ENCODE measurements around the gene ATP13A3.

DNA sequence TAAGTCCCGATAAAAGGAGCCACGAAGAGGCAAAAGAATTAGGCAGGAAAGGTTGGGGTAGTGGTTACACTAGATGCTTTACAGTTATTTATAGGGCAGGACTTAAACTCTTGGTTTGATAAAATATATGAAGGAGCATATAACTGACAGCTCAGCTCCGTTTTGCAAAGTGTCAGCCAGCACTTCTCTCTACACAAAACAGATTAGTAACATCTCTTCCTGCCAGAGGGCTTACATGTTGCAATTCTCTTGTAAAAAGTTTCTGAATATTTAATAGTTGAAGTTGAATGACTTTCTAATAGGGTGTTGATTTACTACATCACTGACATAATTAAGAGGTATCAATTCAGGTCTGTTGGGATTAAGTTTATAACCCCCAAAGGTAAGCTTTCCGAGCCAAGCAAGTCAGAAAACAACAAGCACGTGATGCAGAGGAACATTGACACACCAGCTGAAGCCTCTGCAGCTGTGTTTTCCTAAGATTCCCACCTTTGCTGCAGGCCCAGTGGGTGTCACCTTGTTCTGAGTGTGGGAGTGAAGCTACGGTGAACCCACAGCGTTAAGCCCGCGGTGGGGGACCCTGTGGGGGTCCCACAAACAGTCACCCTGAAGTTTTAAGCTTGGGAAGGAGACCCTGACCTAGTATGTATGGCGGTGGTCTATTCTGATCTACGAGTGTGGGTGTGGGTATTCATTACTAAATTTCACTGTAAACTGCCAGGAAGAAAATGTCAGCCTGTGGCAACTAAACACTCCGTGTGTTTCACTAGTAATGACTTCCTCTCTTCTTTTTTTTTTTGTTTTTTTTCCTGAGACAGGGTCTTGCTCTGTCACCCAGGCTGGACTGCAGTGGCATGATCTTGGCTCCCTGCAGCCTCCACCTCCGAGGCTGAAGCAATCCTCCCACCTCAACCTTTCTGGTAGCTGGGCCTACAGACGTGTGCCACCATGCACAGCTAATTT is 22.0 kb upstream of the ATP13A3 start:
- TF ChIP-seq, protein P1, sequence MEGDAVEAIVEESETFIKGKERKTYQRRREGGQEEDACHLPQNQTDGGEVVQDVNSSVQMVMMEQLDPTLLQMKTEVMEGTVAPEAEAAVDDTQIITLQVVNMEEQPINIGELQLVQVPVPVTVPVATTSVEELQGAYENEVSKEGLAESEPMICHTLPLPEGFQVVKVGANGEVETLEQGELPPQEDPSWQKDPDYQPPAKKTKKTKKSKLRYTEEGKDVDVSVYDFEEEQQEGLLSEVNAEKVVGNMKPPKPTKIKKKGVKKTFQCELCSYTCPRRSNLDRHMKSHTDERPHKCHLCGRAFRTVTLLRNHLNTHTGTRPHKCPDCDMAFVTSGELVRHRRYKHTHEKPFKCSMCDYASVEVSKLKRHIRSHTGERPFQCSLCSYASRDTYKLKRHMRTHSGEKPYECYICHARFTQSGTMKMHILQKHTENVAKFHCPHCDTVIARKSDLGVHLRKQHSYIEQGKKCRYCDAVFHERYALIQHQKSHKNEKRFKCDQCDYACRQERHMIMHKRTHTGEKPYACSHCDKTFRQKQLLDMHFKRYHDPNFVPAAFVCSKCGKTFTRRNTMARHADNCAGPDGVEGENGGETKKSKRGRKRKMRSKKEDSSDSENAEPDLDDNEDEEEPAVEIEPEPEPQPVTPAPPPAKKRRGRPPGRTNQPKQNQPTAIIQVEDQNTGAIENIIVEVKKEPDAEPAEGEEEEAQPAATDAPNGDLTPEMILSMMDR (conservative IDR thresholded peaks at IDR 0.05; ENCODE audit: low read length): no peak
- TF ChIP-seq EZH2phosphoT487 (IDR thresholded peaks at IDR 0.05; ENCODE audit: borderline replicate concordance, low read depth, low read length): no peak
